Thyroid gland (tissue), 4 donors: ENCODE data around the gene ADCY3. TPM values are rescaled to one million over a fixed set of nuclear protein-coding genes. Genes with fewer than 3 reads are reported as not detected.

Experiments
- DNase-seq, 2 donors: peaks; one replicate each; pipeline ENCODE4 v3.0.0-alpha.2; 2019
- H3K27ac ChIP-seq, 3 donors: fragments of 200-600 bp; sonication (generic); 1 replicate in 2 of 3; 2 replicates in 1 of 3; pipeline ENCODE4 v1.5.1; 2016 to 2019; ENCODE audit warnings: mild to moderate bottlenecking in 1 of 3, moderate library complexity in 1 of 3
- H3K27me3 ChIP-seq: fragments of 200-600 bp; sonication (generic); one replicate; pipeline ENCODE4 v1.5.1; 2019
- H3K36me3 ChIP-seq, 2 donors: fragments of 200-600 bp; sonication (generic); one replicate each; pipeline ENCODE4 v1.5.1; 2016 to 2019
- H3K4me1 ChIP-seq, 2 donors: fragments of 200-600 bp; sonication (generic); one replicate each; pipeline ENCODE4 v1.5.1; 2017 to 2019
- H3K4me3 ChIP-seq, 3 donors: fragments of 200-600 bp; sonication (generic); replicated peaks in 1 of 3; 1 replicate in 2 of 3; 2 replicates in 1 of 3; pipeline ENCODE4 v1.5.1; 2016; ENCODE audit warnings: mild to moderate bottlenecking in 1 of 3
- H3K9me3 ChIP-seq: fragments of 200-600 bp; sonication (generic); one replicate; pipeline ENCODE4 v1.5.1; 2017
- CTCF ChIP-seq, 6 experiments: fragments of 200-600 bp in 3 of 6; fragments of 450-650 bp in 3 of 6; sonication (generic) in 3 of 6; IDR thresholded peaks; one replicate each; pipeline ENCODE4 v1.5.1; 2016 to 2019; ENCODE audit warnings: antibody characterized with exemption in 6 of 6, mild to moderate bottlenecking in 2 of 6, inconsistent platforms in 1 of 6, moderate library complexity in 1 of 6
- POLR2A ChIP-seq, 2 donors: fragments of 450-650 bp; IDR thresholded peaks; one replicate each; pipeline ENCODE4 v1.6.1; 2017; ENCODE audit warnings: antibody characterized with exemption in 2 of 2, mild to moderate bottlenecking in 2 of 2, moderate library complexity in 1 of 2
- WGBS, 2 donors: methylation state at CpG; one replicate each; pipeline ENCODE4 v1.1.5; 2017; 5-methylcytosine and 5-hydroxymethylcytosine counted together
- intact Hi-C: fragments of 100-400 bp; cut with DNase I; formaldehyde crosslinking; loops from one replicate; pipeline ENCODE4 v1.15.1; 2023
- total RNA-seq, 4 donors: library from RNA; depleted of rRNA; stranded (reverse); fragments of >200 nt; gene quantifications; one replicate each; pipeline ENCODE4 v1.2.3, GENCODE V29; 2016

ADCY3 gene
- total RNA-seq, 4 donors from 2014 or later = 17.5 to 38.7 (median 29.2) TPM

GRCh38 chr2:24831221-24832072, 88.6 kb downstream of the ADCY3 start:
- no peaks in the 10 kb centered on the region for H3K27me3 ChIP-seq
- no peak for DNase-seq
- H3K9me3 ChIP-seq = no peaks in the 10 kb centered on the region
- no peak for TF ChIP-seq CTCF (IDR thresholded peaks at IDR 0.05)
- no peak for TF ChIP-seq POLR2A (IDR thresholded peaks at IDR 0.05)
- WGBS, 2 donors = 83 to 86% methylated on average over 11 to 12 of the region's 18 CpGs
- no peak overlapping the region for H3K27ac ChIP-seq
- H3K4me3 ChIP-seq = no peak overlapping the region
- no peaks in the 10 kb centered on the region for H3K36me3 ChIP-seq
- peaks cover 8 to 17% of the 10 kb centered on the region in 2 donors for H3K4me1 ChIP-seq
- intact Hi-C loops = no loop called here

GRCh38 chr2:24830786-24831185, 89.3 kb downstream of the ADCY3 start:
- Histone ChIP-seq H3K4me1 (peaks cover 15 to 23% of the 10 kb centered on the region in 2 donors), H3K36me3 (no peaks in the 10 kb centered on the region), H3K27ac (no peak overlapping the region), H3K9me3 (no peaks in the 10 kb centered on the region), H3K4me3 (no peak overlapping the region), H3K27me3 (no peaks in the 10 kb centered on the region)
- DNase-seq = no peak
- TF ChIP-seq POLR2A (IDR thresholded peaks at IDR 0.05) = no peak
- no peak for TF ChIP-seq CTCF (IDR thresholded peaks at IDR 0.05)
- intact Hi-C loops = no loop called here
- WGBS, 2 donors = 93 to 94% methylated on average over 12 of the region's 12 CpGs

- Histone ChIP-seq H3K4me1 (peaks cover 17 to 25% of the 10 kb centered on the region in 2 donors), H3K27me3 (no peaks in the 10 kb centered on the region), H3K4me3 (no peak overlapping the region), H3K9me3 (no peaks in the 10 kb centered on the region), H3K27ac (no peak overlapping the region), H3K36me3 (no peaks in the 10 kb centered on the region)
- TF ChIP-seq CTCF (IDR thresholded peaks at IDR 0.05) (no peak), POLR2A (IDR thresholded peaks at IDR 0.05) (no peak)
- 88 to 92% methylated on average over 5 of the region's 5 CpGs for WGBS, 2 donors
- no peak for DNase-seq
- intact Hi-C loops = no loop called here
Observed at GRCh38 chr2:24830351-24830750, 89.7 kb downstream of the ADCY3 start.

- TF ChIP-seq CTCF (IDR thresholded peaks at IDR 0.05) (no peak), POLR2A (IDR thresholded peaks at IDR 0.05) (no peak)
- no peak for DNase-seq
- intact Hi-C loops = loop anchor here (2.0 kb wide), 1 partner anchor 420 kb away; no protein-coding TSS in a partner anchor
Observed at GRCh38 chr2:24828238-24828996, 91.6 kb downstream of the ADCY3 start.

More at GRCh38 chr2:24828238-24828996, 91.6 kb downstream of the ADCY3 start:
- 78 to 82% methylated on average over 17 of the region's 17 CpGs for WGBS, 2 donors
- Histone ChIP-seq H3K27ac (no peak overlapping the region), H3K4me1 (peaks cover 17 to 25% of the 10 kb centered on the region in 2 donors), H3K27me3 (no peaks in the 10 kb centered on the region), H3K9me3 (no peaks in the 10 kb centered on the region), H3K4me3 (no peak overlapping the region), H3K36me3 (no peaks in the 10 kb centered on the region)
